BJ (cell line): ENCODE results near the gene AOPEP. TPM values are rescaled to one million over a fixed set of nuclear protein-coding genes. Genes with fewer than 3 reads are reported as not detected.

Experiments
- CTCF ChIA-PET: fragments of 350-600 bp; formaldehyde crosslinking; extraction: SDS; loops from one replicate; lab custom pipeline; 2021; ENCODE audit warnings: antibody characterized with exemption, inconsistent platforms; lab: Yijun Ruan, JAX
- POLR2A ChIA-PET: fragments of 300-600 bp; sonication (Branson Sonifier 250); formaldehyde crosslinking; extraction: SDS; loops from one replicate; lab custom pipeline; 2021; ENCODE audit warnings: antibody characterized with exemption; lab: Charles Lee
- DNase-seq: peaks from one replicate; pipeline ENCODE4 v3.0.0-alpha.2; 2011; ENCODE audit warnings: low read depth
- H3K27me3 ChIP-seq: 2 replicates; pipeline ENCODE4 v1.6.0; 2011; ENCODE audit warnings: low read length; ENCODE audit not compliant: control insufficient read depth, insufficient read depth
- H3K36me3 ChIP-seq: 2 replicates; pipeline ENCODE4 v1.5.1; 2011; ENCODE audit warnings: low read length; ENCODE audit not compliant: control insufficient read depth, insufficient read depth
- H3K4me3 ChIP-seq: 2 replicates; pipeline ENCODE4 v1.5.1; 2011; ENCODE audit warnings: low read depth, mild to moderate bottlenecking, control low read depth, low read length
- CTCF ChIP-seq: IDR thresholded peaks from 2 replicates; pipeline ENCODE4 v1.5.1; 2011; ENCODE audit warnings: low read depth, mild to moderate bottlenecking, control low read depth, inconsistent platforms, low read length, moderate library complexity; ENCODE audit not compliant: insufficient read depth
- polyA plus RNA-seq: library from polyadenylated mRNA; depleted of rRNA; stranded (reverse); fragments of >200 nt; gene quantifications from 2 replicates; pipeline ENCODE4 v1.2.3, GENCODE V29; 2011

Gene AOPEP
- polyA plus RNA-seq, 1 experiment, result 52.1 TPM

DNA sequence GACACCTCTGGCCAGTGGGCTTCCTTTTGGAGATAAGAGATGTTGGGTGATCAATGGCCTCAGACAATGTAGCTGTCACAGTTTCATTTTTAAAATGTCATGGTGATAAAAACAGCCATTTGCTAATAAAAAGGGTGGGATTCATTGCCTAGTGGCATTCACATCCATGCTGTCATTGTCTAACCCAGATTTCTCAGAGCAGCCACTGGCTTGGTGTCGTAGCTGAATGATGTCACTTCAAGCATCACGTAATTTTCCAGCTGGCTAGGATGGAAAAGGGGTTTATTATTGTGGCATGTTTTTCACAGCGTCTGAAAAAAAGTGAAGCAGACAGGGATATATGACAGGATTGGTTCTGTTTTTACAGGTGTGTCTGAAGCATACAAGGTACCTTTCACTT, 184.7 kb downstream of the AOPEP start:
- no peaks in the 10 kb centered on the region for H3K36me3 ChIP-seq
- no peak overlapping the region for H3K4me3 ChIP-seq
- no peak for DNase-seq
- POLR2A ChIA-PET, result no interaction called here
- CTCF ChIA-PET, result interaction anchor here (0.6 kb wide), 2 partner anchors 31 to 299 kb away, joined by 3 read pairs; no protein-coding TSS in a partner anchor
- H3K27me3 ChIP-seq, result no peaks in the 10 kb centered on the region
- TF ChIP-seq CTCF, result no peak

- ChIA-PET POLR2A (interaction anchor here (1.1 to 1.2 kb wide), 2 partner anchors 44 to 95 kb away, joined by 4 to 5 read pairs; no protein-coding TSS in a partner anchor), CTCF (interaction anchor here (0.6 to 2.2 kb wide), 7 partner anchors 26 to 300 kb away, joined by 3 to 5 read pairs (median 4); no protein-coding TSS in a partner anchor)
- no peak for TF ChIP-seq CTCF
- no peak for DNase-seq
- H3K4me3 ChIP-seq, result no peak overlapping the region
- no peaks in the 10 kb centered on the region for H3K27me3 ChIP-seq
- H3K36me3 ChIP-seq, result no peaks in the 10 kb centered on the region
These were observed 185.6 kb downstream of the AOPEP start for GRCh38 chr9:94911986-94912635.

- H3K27me3 ChIP-seq, result no peaks in the 10 kb centered on the region
- H3K36me3 ChIP-seq, result no peaks in the 10 kb centered on the region
- H3K4me3 ChIP-seq, result no peak overlapping the region
- POLR2A ChIA-PET, result interaction anchor here (1.1 to 1.2 kb wide), 3 partner anchors 45 to 96 kb away, joined by 4 to 5 read pairs (median 4); no protein-coding TSS in a partner anchor
- TF ChIP-seq CTCF, result no peak
- DNase-seq, result no peak
- CTCF ChIA-PET, result interaction anchor here (0.6 to 2.2 kb wide), 9 partner anchors 10 to 232 kb away, joined by 3 to 6 read pairs (median 4); no protein-coding TSS in a partner anchor
These were observed 186.3 kb downstream of the AOPEP start for GRCh38 chr9:94912700-94913249.

GRCh38 chr9:94913550-94913949, 187.1 kb downstream of the AOPEP start:
- no peak for TF ChIP-seq CTCF
- DNase-seq, result no peak
- H3K36me3 ChIP-seq, result no peaks in the 10 kb centered on the region
- ChIA-PET CTCF (interaction anchor here (0.6 to 2.2 kb wide), 16 partner anchors 9 to 245 kb away, joined by 3 to 6 read pairs (median 4); no protein-coding TSS in a partner anchor), POLR2A (interaction anchor here (0.5 to 1.2 kb wide), 6 partner anchors 10 to 215 kb away, joined by 3 to 5 read pairs (median 4); no protein-coding TSS in a partner anchor)
- H3K27me3 ChIP-seq, result no peaks in the 10 kb centered on the region
- no peak overlapping the region for H3K4me3 ChIP-seq
